ENCODE data around the gene KCNA1. TPM values are rescaled to one million over a fixed set of nuclear protein-coding genes. Genes with fewer than 3 reads are reported as not detected.

The KCNA1 gene
- polyA plus RNA-seq, 1 donor (not counting 4 experiments of a cell fraction or from before 2014, with no cell fraction given): not detected

DNA sequence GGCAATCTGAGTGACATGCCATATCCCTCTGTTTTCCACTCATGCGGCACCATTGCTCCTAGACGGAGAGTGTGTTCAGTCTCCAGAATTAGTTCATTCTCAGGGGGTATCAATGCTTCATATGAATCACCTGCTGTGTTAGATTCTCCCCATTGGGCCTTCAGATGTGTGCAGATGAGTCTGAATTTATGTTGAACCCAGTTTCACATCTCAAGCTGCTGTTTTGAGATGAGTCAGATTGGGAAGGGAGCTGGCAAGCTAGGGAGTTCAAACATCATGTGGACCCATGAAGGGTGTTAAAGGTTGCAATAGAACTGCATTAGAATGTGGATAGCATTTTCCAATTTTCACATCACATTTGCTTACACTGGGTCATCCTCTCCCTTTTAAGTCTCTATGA is 46.9 kb upstream of the KCNA1 start:
- peaks cover 4% of the 10 kb centered on the region for H4K20me1 ChIP-seq (ENCODE audit: control insufficient read depth, extremely low read depth, insufficient read depth, low read length)
- no peaks in the 10 kb centered on the region for H3K9me3 ChIP-seq (ENCODE audit: control insufficient read depth, low read depth, low read length)
- H3K4me1 ChIP-seq (ENCODE audit: control insufficient read depth, extremely low read depth, insufficient read depth, low read length): peaks cover 2% of the 10 kb centered on the region
- no peak overlapping the region for H3K9ac ChIP-seq (ENCODE audit: control insufficient read depth, extremely low read depth, insufficient read depth, low read length)
- no peaks in the 10 kb centered on the region for H3K9me1 ChIP-seq (ENCODE audit: control insufficient read depth, extremely low read depth, insufficient read depth, low read length)
- no peak overlapping the region for H3K27ac ChIP-seq (ENCODE audit: control insufficient read depth, insufficient read depth, low read length)
- peaks cover 18% of the 10 kb centered on the region for H3K27me3 ChIP-seq (ENCODE audit: control insufficient read depth, extremely low read depth, insufficient read depth, low read length)
- H3K4me2 ChIP-seq (ENCODE audit: control insufficient read depth, extremely low read depth, insufficient read depth, low read depth, low read length): no peak overlapping the region
- H2AFZ ChIP-seq (ENCODE audit: control insufficient read depth, low read length): no peak overlapping the region
- no peak for TF ChIP-seq EZH2 (IDR thresholded peaks at IDR 0.05; ENCODE audit: low read length)
- TF ChIP-seq, protein P1, sequence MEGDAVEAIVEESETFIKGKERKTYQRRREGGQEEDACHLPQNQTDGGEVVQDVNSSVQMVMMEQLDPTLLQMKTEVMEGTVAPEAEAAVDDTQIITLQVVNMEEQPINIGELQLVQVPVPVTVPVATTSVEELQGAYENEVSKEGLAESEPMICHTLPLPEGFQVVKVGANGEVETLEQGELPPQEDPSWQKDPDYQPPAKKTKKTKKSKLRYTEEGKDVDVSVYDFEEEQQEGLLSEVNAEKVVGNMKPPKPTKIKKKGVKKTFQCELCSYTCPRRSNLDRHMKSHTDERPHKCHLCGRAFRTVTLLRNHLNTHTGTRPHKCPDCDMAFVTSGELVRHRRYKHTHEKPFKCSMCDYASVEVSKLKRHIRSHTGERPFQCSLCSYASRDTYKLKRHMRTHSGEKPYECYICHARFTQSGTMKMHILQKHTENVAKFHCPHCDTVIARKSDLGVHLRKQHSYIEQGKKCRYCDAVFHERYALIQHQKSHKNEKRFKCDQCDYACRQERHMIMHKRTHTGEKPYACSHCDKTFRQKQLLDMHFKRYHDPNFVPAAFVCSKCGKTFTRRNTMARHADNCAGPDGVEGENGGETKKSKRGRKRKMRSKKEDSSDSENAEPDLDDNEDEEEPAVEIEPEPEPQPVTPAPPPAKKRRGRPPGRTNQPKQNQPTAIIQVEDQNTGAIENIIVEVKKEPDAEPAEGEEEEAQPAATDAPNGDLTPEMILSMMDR (optimal IDR thresholded peaks at IDR 0.05 in 1 of 3, IDR thresholded peaks at IDR 0.05 in 1 of 3, conservative IDR thresholded peaks at IDR 0.05 in 1 of 3; ENCODE audit: extremely low read depth in 1 of 3, insufficient read depth in 2 of 3, low read length in 3 of 3): no peak
- dilution Hi-C loops (cut with MboI; ENCODE audit: extremely low pct_ligation_motif_present, low sequenced_read_pairs): no loop called here
- no peaks in the 10 kb centered on the region for H3K36me3 ChIP-seq (ENCODE audit: control insufficient read depth in 2 of 2, extremely low read depth in 1 of 2, insufficient read depth in 2 of 2, low read length in 2 of 2)
- H3K4me3 ChIP-seq (ENCODE audit: control insufficient read depth in 2 of 3, extremely low read depth in 1 of 3, insufficient read depth in 2 of 3, low read depth in 1 of 3, low read length in 3 of 3): no peak overlapping the region
- DNase-seq (ENCODE audit: low read depth, low spot score) (no peak), FAIRE-seq (no peak)
- no peaks in the 10 kb centered on the region for H3K79me2 ChIP-seq (ENCODE audit: control insufficient read depth, insufficient read depth, low read length)

GRCh38 chr12:4864575-4864974 is 45.1 kb upstream of the KCNA1 start:
- H3K9me3 ChIP-seq (ENCODE audit: control insufficient read depth, low read depth, low read length): no peaks in the 10 kb centered on the region
- no peak overlapping the region for H3K9ac ChIP-seq (ENCODE audit: control insufficient read depth, extremely low read depth, insufficient read depth, low read length)
- DNase-seq (ENCODE audit: low read depth, low spot score) (no peak), FAIRE-seq (no peak)
- no peak overlapping the region for H3K4me3 ChIP-seq (ENCODE audit: control insufficient read depth in 2 of 3, extremely low read depth in 1 of 3, insufficient read depth in 2 of 3, low read depth in 1 of 3, low read length in 3 of 3)
- H4K20me1 ChIP-seq (ENCODE audit: control insufficient read depth, extremely low read depth, insufficient read depth, low read length): no peaks in the 10 kb centered on the region
- TF ChIP-seq EZH2 (IDR thresholded peaks at IDR 0.05; ENCODE audit: low read length): no peak
- TF ChIP-seq, protein P1 (optimal IDR thresholded peaks at IDR 0.05 in 1 of 3, IDR thresholded peaks at IDR 0.05 in 1 of 3, conservative IDR thresholded peaks at IDR 0.05 in 1 of 3; ENCODE audit: extremely low read depth in 1 of 3, insufficient read depth in 2 of 3, low read length in 3 of 3): no peak
- no peaks in the 10 kb centered on the region for H3K79me2 ChIP-seq (ENCODE audit: control insufficient read depth, insufficient read depth, low read length)
- no peak overlapping the region for H3K27ac ChIP-seq (ENCODE audit: control insufficient read depth, insufficient read depth, low read length)
- no peak overlapping the region for H2AFZ ChIP-seq (ENCODE audit: control insufficient read depth, low read length)
- dilution Hi-C loops (cut with MboI; ENCODE audit: extremely low pct_ligation_motif_present, low sequenced_read_pairs): no loop called here
- no peak overlapping the region for H3K4me2 ChIP-seq (ENCODE audit: control insufficient read depth, extremely low read depth, insufficient read depth, low read depth, low read length)
- no peaks in the 10 kb centered on the region for H3K9me1 ChIP-seq (ENCODE audit: control insufficient read depth, extremely low read depth, insufficient read depth, low read length)
- H3K36me3 ChIP-seq (ENCODE audit: control insufficient read depth in 2 of 2, extremely low read depth in 1 of 2, insufficient read depth in 2 of 2, low read length in 2 of 2): no peaks in the 10 kb centered on the region
- peaks cover 3% of the 10 kb centered on the region for H3K27me3 ChIP-seq (ENCODE audit: control insufficient read depth, extremely low read depth, insufficient read depth, low read length)
- H3K4me1 ChIP-seq (ENCODE audit: control insufficient read depth, extremely low read depth, insufficient read depth, low read length): no peaks in the 10 kb centered on the region
